Epithelial cell of esophagus (primary cell): Measurements from ENCODE around the gene ADAMTS19.
A peak's percentile ranks its signal among the peaks of the same experiment; 100 is the strongest.

Experiments
- DNase-seq: peaks from one replicate; pipeline ENCODE4 v3.0.0; 2010; ENCODE audit warnings: low read depth
- H3K4me3 ChIP-seq: 2 replicates; pipeline ENCODE4 v1.5.1; 2011; ENCODE audit warnings: mild to moderate bottlenecking, low read length, control low read depth
- CTCF ChIP-seq: IDR thresholded peaks from 2 replicates; pipeline ENCODE4 v1.5.1; 2011; ENCODE audit warnings: low read depth, mild to moderate bottlenecking, low read length, control low read depth, inconsistent platforms; ENCODE audit not compliant: insufficient read depth; ENCODE audit errors: missing control alignments

Gene ADAMTS19

GRCh38 chr5:129658801-129659200 is 198.7 kb downstream of the ADAMTS19 start:
- TF ChIP-seq CTCF = no peak
- no peak for DNase-seq
- no peak overlapping the region for H3K4me3 ChIP-seq

GRCh38 chr5:129661366-129662035 is 201.4 kb downstream of the ADAMTS19 start:
- no peak for TF ChIP-seq CTCF
- H3K4me3 ChIP-seq = no peak overlapping the region

GRCh38 chr5:129664336-129664937 is 204.3 kb downstream of the ADAMTS19 start:
- TF ChIP-seq CTCF = peak; percentile 71
- no peak overlapping the region for H3K4me3 ChIP-seq
- peak; percentile 64 for DNase-seq

More at GRCh38 chr5:129661366-129662035, 201.4 kb downstream of the ADAMTS19 start:
- no peak for DNase-seq

- no peak overlapping the region for H3K4me3 ChIP-seq
- DNase-seq = peak; percentile 82
Observed at GRCh38 chr5:129670957-129671500, 210.9 kb downstream of the ADAMTS19 start.

GRCh38 chr5:129672006-129672405 is 211.9 kb downstream of the ADAMTS19 start:
- H3K4me3 ChIP-seq = no peak overlapping the region
- no peak for DNase-seq
- no peak for TF ChIP-seq CTCF

More at GRCh38 chr5:129670957-129671500, 210.9 kb downstream of the ADAMTS19 start:
- no peak for TF ChIP-seq CTCF

GRCh38 chr5:129679671-129680070 is 219.6 kb downstream of the ADAMTS19 start:
- DNase-seq = no peak
- no peak overlapping the region for H3K4me3 ChIP-seq
- no peak for TF ChIP-seq CTCF

- no peak for TF ChIP-seq CTCF
- H3K4me3 ChIP-seq = no peak overlapping the region
- DNase-seq = no peak
Observed at GRCh38 chr5:129687941-129688340, 227.8 kb downstream of the ADAMTS19 start.
